Osteoblast (primary cell): Measurements from ENCODE around the gene TRAP1. TPM values are rescaled to one million over a fixed set of nuclear protein-coding genes. Genes with fewer than 3 reads are reported as not detected.

ENCODE experiments used
- DNase-seq: peaks from one replicate; pipeline ENCODE4 v3.0.0; 2011; ENCODE audit warnings: low spot score, mixed read lengths; ENCODE audit not compliant: insufficient read length; ENCODE audit errors: missing footprints
- H2AFZ ChIP-seq: 2 replicates; pipeline ENCODE4 v1.6.0; 2011; ENCODE audit warnings: mild to moderate bottlenecking, low read length
- H3K27ac ChIP-seq: 2 replicates; pipeline ENCODE4 v1.5.1; 2011; ENCODE audit warnings: mild to moderate bottlenecking, low read depth, low read length, moderate library complexity
- H3K27me3 ChIP-seq: 2 replicates; pipeline ENCODE4 v1.6.0; 2012; ENCODE audit warnings: mild to moderate bottlenecking, control low read depth, inconsistent platforms, low read length, moderate library complexity; ENCODE audit not compliant: insufficient read depth
- H3K36me3 ChIP-seq: 2 replicates; pipeline ENCODE4 v1.5.1; 2011; ENCODE audit warnings: mild to moderate bottlenecking, low read length, control low read depth, moderate library complexity; ENCODE audit not compliant: insufficient read depth
- H3K4me1 ChIP-seq: 2 replicates; pipeline ENCODE4 v1.5.1; 2011; ENCODE audit warnings: mild to moderate bottlenecking, low read length, control low read depth, moderate library complexity; ENCODE audit not compliant: insufficient read depth
- H3K4me2 ChIP-seq: 2 replicates; pipeline ENCODE4 v1.6.0; 2011; ENCODE audit warnings: mild to moderate bottlenecking, low read length; ENCODE audit not compliant: insufficient read depth
- H3K4me3 ChIP-seq: fragments of 200-600 bp; sonication (generic); 3 replicates; pipeline ENCODE4 v1.5.1; 2012; ENCODE audit warnings: mild to moderate bottlenecking, low read length, inconsistent platforms; ENCODE audit not compliant: insufficient read depth
- H3K79me2 ChIP-seq: 2 replicates; pipeline ENCODE4 v1.6.0; 2012; ENCODE audit warnings: mild to moderate bottlenecking, low read length, control low read depth, inconsistent platforms; ENCODE audit not compliant: insufficient read depth
- H3K9me3 ChIP-seq: 2 replicates; pipeline ENCODE4 v1.5.1; 2011; ENCODE audit warnings: low read depth, low read length, control low read depth
- H4K20me1 ChIP-seq: 2 replicates; pipeline ENCODE4 v1.6.0; 2012; ENCODE audit warnings: mild to moderate bottlenecking, low read length, control low read depth; ENCODE audit not compliant: insufficient read depth
- total RNA-seq: library from RNA; depleted of rRNA; stranded (reverse); fragments of >200 nt; gene quantifications from 2 replicates; pipeline ENCODE4 v1.2.3, GENCODE V29; 2012
- TF ChIP-seq, protein P1 (sequence below): IDR thresholded peaks from 2 replicates; pipeline ENCODE4 v1.5.1; 2011; ENCODE audit warnings: mild to moderate bottlenecking, low read depth, low read length, moderate library complexity; ENCODE audit errors: extremely low read depth

The TRAP1 gene
- total RNA-seq, 1 donor: 56.5 TPM

- TF ChIP-seq, protein P1, sequence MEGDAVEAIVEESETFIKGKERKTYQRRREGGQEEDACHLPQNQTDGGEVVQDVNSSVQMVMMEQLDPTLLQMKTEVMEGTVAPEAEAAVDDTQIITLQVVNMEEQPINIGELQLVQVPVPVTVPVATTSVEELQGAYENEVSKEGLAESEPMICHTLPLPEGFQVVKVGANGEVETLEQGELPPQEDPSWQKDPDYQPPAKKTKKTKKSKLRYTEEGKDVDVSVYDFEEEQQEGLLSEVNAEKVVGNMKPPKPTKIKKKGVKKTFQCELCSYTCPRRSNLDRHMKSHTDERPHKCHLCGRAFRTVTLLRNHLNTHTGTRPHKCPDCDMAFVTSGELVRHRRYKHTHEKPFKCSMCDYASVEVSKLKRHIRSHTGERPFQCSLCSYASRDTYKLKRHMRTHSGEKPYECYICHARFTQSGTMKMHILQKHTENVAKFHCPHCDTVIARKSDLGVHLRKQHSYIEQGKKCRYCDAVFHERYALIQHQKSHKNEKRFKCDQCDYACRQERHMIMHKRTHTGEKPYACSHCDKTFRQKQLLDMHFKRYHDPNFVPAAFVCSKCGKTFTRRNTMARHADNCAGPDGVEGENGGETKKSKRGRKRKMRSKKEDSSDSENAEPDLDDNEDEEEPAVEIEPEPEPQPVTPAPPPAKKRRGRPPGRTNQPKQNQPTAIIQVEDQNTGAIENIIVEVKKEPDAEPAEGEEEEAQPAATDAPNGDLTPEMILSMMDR: no peak
- Histone ChIP-seq H3K79me2 (peaks cover 2% of the 10 kb centered on the region), H3K27me3 (no peaks in the 10 kb centered on the region), H2AFZ (no peak overlapping the region), H3K4me3 (no peak overlapping the region), H3K4me1 (peaks cover 7% of the 10 kb centered on the region), H3K27ac (no peak overlapping the region), H4K20me1 (peaks cover 26% of the 10 kb centered on the region), H3K9me3 (no peaks in the 10 kb centered on the region), H3K36me3 (peaks cover 87% of the 10 kb centered on the region), H3K4me2 (no peak overlapping the region)
- DNase-seq: peak; percentile 62
These were observed 23.6 kb upstream of the TRAP1 start for GRCh38 chr16:3740934-3741333.

DNA sequence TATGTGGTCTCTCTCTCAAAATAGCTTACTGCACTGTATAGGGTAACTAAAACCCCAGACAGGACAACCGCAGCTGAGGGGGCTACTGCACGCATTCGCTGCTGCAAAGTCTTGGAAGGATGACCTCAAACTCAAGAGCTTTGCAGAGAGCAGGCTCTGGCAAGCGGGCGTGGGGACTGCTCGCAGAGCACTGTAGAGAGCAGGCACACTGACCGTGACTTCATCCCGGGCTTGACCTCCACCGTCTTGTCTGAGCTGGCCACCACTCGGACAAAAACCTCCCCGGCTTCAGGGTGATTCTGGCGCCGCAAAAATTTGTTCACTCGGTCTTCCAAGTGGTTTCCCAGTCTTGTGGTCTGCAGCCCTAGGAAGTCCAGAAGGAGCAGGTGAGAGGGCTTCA, 22.9 kb upstream of the TRAP1 start:
- Histone ChIP-seq H4K20me1 (peaks cover 19% of the 10 kb centered on the region), H3K4me1 (no peaks in the 10 kb centered on the region), H3K79me2 (peaks cover 2% of the 10 kb centered on the region), H3K36me3 (peaks cover 88% of the 10 kb centered on the region), H3K4me3 (no peak overlapping the region), H3K27me3 (no peaks in the 10 kb centered on the region), H3K9me3 (no peaks in the 10 kb centered on the region), H3K27ac (no peak overlapping the region), H3K4me2 (no peak overlapping the region), H2AFZ (no peak overlapping the region)
- TF ChIP-seq, protein P1: no peak
- no peak for DNase-seq

DNA sequence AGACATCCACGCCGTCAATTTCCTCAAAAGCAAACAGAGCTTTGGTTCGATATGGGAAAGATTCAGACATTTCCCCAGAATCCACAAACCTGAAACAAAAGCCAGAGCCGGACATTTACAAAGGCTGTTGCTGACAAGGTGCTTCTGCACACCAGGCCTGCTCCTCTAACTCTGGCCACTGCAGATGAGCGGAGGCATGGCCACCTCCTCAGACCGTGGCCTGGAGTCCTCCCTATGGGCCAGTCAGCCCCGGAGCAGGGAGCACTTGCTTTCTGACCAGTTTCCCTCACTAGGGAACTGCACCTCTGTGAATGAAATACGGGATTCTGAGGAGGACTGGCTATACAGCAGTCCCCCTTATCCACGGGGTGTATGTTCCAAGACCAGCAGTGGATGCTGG, 22.3 kb upstream of the TRAP1 start:
- H3K27me3 ChIP-seq: no peaks in the 10 kb centered on the region
- no peak overlapping the region for H2AFZ ChIP-seq
- H4K20me1 ChIP-seq: peaks cover 17% of the 10 kb centered on the region
- H3K4me1 ChIP-seq: no peaks in the 10 kb centered on the region
- no peak overlapping the region for H3K4me3 ChIP-seq
- no peaks in the 10 kb centered on the region for H3K9me3 ChIP-seq
- H3K79me2 ChIP-seq: peaks cover 5% of the 10 kb centered on the region
- H3K4me2 ChIP-seq: no peak overlapping the region
- H3K27ac ChIP-seq: no peak overlapping the region
- DNase-seq: no peak
- TF ChIP-seq, protein P1: no peak
- peaks cover 88% of the 10 kb centered on the region for H3K36me3 ChIP-seq

DNA sequence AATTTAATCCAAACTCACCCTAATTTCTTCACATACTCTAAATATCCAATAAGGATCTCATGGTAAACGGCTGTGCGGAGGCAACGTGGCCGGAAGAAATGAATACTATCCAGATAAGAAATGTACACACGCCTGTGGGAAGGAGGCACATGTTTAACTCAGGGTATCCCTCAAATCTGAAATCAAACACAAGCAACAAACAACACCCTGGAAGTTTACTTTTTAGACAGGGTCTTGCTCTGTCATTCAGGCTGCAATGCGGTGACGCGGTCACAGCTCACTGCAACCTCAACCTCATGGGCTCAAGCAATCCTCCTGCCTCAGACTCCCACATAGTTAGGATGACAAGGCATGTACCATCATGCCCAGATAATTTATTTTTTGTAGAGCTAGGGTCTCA, 21.2 kb upstream of the TRAP1 start:
- Histone ChIP-seq H4K20me1 (peaks cover 19% of the 10 kb centered on the region), H2AFZ (no peak overlapping the region), H3K9me3 (no peaks in the 10 kb centered on the region), H3K79me2 (peaks cover 8% of the 10 kb centered on the region), H3K4me2 (no peak overlapping the region), H3K36me3 (peaks cover 89% of the 10 kb centered on the region), H3K27me3 (no peaks in the 10 kb centered on the region), H3K4me3 (no peak overlapping the region), H3K4me1 (no peaks in the 10 kb centered on the region), H3K27ac (no peak overlapping the region)
- no peak for DNase-seq
- TF ChIP-seq, protein P1: no peak
